SK-N-SH (cell line): Measurements from ENCODE around the gene RNF167. TPM values are rescaled to one million over a fixed set of nuclear protein-coding genes. Genes with fewer than 3 reads are reported as not detected.

Source experiments
- CTCF ChIA-PET: fragments of 300-600, 350-600 bp; formaldehyde crosslinking; extraction: SDS; loops from one replicate; lab custom pipeline; 2021; lab: Yijun Ruan, JAX
- POLR2A ChIA-PET: fragments of 350-600 bp; sonication (Branson Sonifier 250); formaldehyde crosslinking; extraction: SDS; loops from one replicate; lab custom pipeline; 2020; ENCODE audit warnings: antibody characterized with exemption, inconsistent platforms; lab: Yijun Ruan, JAX
- DNase-seq: peaks from one replicate; pipeline ENCODE4 v3.0.0; 2012
- H2AFZ ChIP-seq: fragments of 200-600 bp; sonication (generic); 2 replicates; pipeline ENCODE4 v1.8.1; 2016; ENCODE audit warnings: antibody characterized with exemption, mild to moderate bottlenecking, low read depth
- H3F3A ChIP-seq: fragments of 200-600 bp; sonication (generic); replicated peaks from 2 replicates; pipeline ENCODE3; 2016; ENCODE audit warnings: antibody characterized with exemption, mild to moderate bottlenecking; ENCODE audit not compliant: insufficient read depth
- H3K27ac ChIP-seq, 2 experiments: fragments of 200-500 bp in 1 of 2; fragments of 200-600 bp in 1 of 2; sonication (Bioruptor generic) in 1 of 2; sonication (generic), shearing (Covaris generic) in 1 of 2; 2 replicates each; pipeline versions ENCODE4 v1.5.1 to v1.6.1; 2014 to 2016; ENCODE audit warnings: low read depth in 2 of 2, inconsistent platforms in 1 of 2, low read length in 1 of 2, mild to moderate bottlenecking in 1 of 2, mixed read lengths in 1 of 2
- H3K27me3 ChIP-seq: fragments of 200-600 bp; sonication (generic), shearing (Covaris generic); 2 replicates; pipeline ENCODE4 v1.6.1; 2016; ENCODE audit warnings: mixed run types; ENCODE audit not compliant: insufficient read depth
- H3K36me3 ChIP-seq, 2 experiments: fragments of 200-500 bp in 1 of 2; fragments of 200-600 bp in 1 of 2; sonication (Bioruptor generic) in 1 of 2; sonication (generic) in 1 of 2; replicated peaks in 1 of 2; 2 replicates each; pipeline versions ENCODE3 to v1.5.1; 2014 to 2016; ENCODE audit warnings: low read length in 1 of 2, mild to moderate bottlenecking in 1 of 2; ENCODE audit not compliant: insufficient read depth in 2 of 2, control insufficient read depth in 1 of 2
- H3K4me1 ChIP-seq, 2 experiments: fragments of 200-500 bp in 1 of 2; fragments of 200-600 bp in 1 of 2; sonication (Bioruptor generic) in 1 of 2; sonication (generic), shearing (Covaris generic) in 1 of 2; 2 replicates each; pipeline versions ENCODE4 v1.5.1 to v1.6.1; 2014 to 2016; ENCODE audit warnings: low read depth in 1 of 2, low read length in 1 of 2, mixed run types in 1 of 2; ENCODE audit not compliant: insufficient read depth in 2 of 2, control insufficient read depth in 1 of 2
- H3K4me2 ChIP-seq: fragments of 200-600 bp; sonication (generic), shearing (Covaris generic); 2 replicates; pipeline ENCODE4 v1.6.1; 2017; ENCODE audit warnings: mixed run types
- H3K4me3 ChIP-seq, 2 experiments: fragments of 200-500 bp in 1 of 2; fragments of 200-600 bp in 1 of 2; sonication (Bioruptor generic) in 1 of 2; sonication (generic), shearing (Covaris generic) in 1 of 2; 2 replicates each; pipeline versions ENCODE4 v1.5.1 to v1.8.1; 2014 to 2016; ENCODE audit warnings: low read depth in 2 of 2, inconsistent platforms in 1 of 2, low read length in 1 of 2, mild to moderate bottlenecking in 1 of 2, mixed read lengths in 1 of 2, moderate library complexity in 1 of 2
- H3K79me2 ChIP-seq: fragments of 200-600 bp; sonication (generic); 2 replicates; pipeline ENCODE4 v1.8.1; 2017; ENCODE audit warnings: mild to moderate bottlenecking; ENCODE audit not compliant: insufficient read depth
- H3K9ac ChIP-seq: fragments of 200-600 bp; sonication (generic); 2 replicates; pipeline ENCODE4 v1.6.1; 2017; ENCODE audit warnings: mixed run types
- H3K9me2 ChIP-seq: fragments of 200-600 bp; sonication (generic); 2 replicates; pipeline ENCODE4 v1.6.1; 2017; ENCODE audit warnings: mixed run types
- H3K9me3 ChIP-seq: fragments of 200-600 bp; sonication (generic); 2 replicates; pipeline ENCODE4 v1.6.1; 2017; ENCODE audit warnings: mixed run types, mild to moderate bottlenecking, moderate library complexity
- H4K20me1 ChIP-seq: fragments of 200-600 bp; sonication (generic); 2 replicates; pipeline ENCODE4 v1.6.1; 2017; ENCODE audit warnings: mild to moderate bottlenecking, mixed run types; ENCODE audit not compliant: insufficient read depth
- ELF1 ChIP-seq: IDR thresholded peaks from 2 replicates; pipeline ENCODE4 v1.4.0; 2012
- EZH2phosphoT487 ChIP-seq: fragments of 200-600 bp; sonication (generic); IDR thresholded peaks from 2 replicates; pipeline ENCODE4 v1.6.1; 2017; ENCODE audit warnings: low read depth, mixed run types, mild to moderate bottlenecking, antibody characterized with exemption, moderate library complexity, borderline replicate concordance
- FOXJ3 ChIP-seq: sonication (generic); formaldehyde crosslinking; IDR thresholded peaks from 2 replicates; pipeline ENCODE4 v1.5.1; 2020; ENCODE audit warnings: mild to moderate bottlenecking, missing genetic modification reagents
- JUND ChIP-seq: IDR thresholded peaks from 2 replicates; pipeline ENCODE4 v1.4.0; 2012
- MAX ChIP-seq: IDR thresholded peaks from 2 replicates; pipeline ENCODE4 v1.4.0; 2012; ENCODE audit warnings: low read depth
- MXI1 ChIP-seq: IDR thresholded peaks from 2 replicates; pipeline ENCODE4 v1.6.1; 2012; ENCODE audit warnings: mild to moderate bottlenecking, low read depth, low read length, improper control_type of control experiment
- NFIC ChIP-seq: IDR thresholded peaks from 2 replicates; pipeline ENCODE4 v1.4.0; 2012; ENCODE audit warnings: borderline replicate concordance
- NRF1 ChIP-seq: IDR thresholded peaks from 2 replicates; pipeline ENCODE4 v1.6.1; 2012; ENCODE audit warnings: low read depth, mild to moderate bottlenecking, low read length
- PBX3 ChIP-seq: IDR thresholded peaks from 2 replicates; pipeline ENCODE4; 2012
- RXRA ChIP-seq: IDR thresholded peaks from 2 replicates; pipeline ENCODE4 v1.4.0; 2012; ENCODE audit warnings: low read depth, mild to moderate bottlenecking, borderline replicate concordance
- SIN3A ChIP-seq: IDR thresholded peaks from 2 replicates; pipeline ENCODE4 v1.6.1; 2012; ENCODE audit warnings: low read depth, mild to moderate bottlenecking, low read length, moderate library complexity, borderline replicate concordance
- SMC3 ChIP-seq: IDR thresholded peaks from 2 replicates; pipeline ENCODE4 v1.6.1; 2012; ENCODE audit warnings: low read depth, low read length, improper control_type of control experiment
- TAF1 ChIP-seq: IDR thresholded peaks from 2 replicates; pipeline ENCODE4 v1.6.1; 2012; ENCODE audit warnings: low read depth, mild to moderate bottlenecking, low read length, moderate library complexity, borderline replicate concordance
- YY1 ChIP-seq: IDR thresholded peaks from 2 replicates; pipeline ENCODE4 v1.4.0; 2012; ENCODE audit warnings: low read depth, mild to moderate bottlenecking
- WGBS: methylation state at CpG from one replicate; pipeline ENCODE4 v1.1.6; 2017; ENCODE audit warnings: low lambda C conversion rate; 5-methylcytosine and 5-hydroxymethylcytosine counted together
- polyA plus RNA-seq, 3 experiments: library from polyadenylated mRNA; depleted of rRNA; stranded (reverse); fragments of >200 nt; gene quantifications; 2 replicates each; pipeline ENCODE4 v1.2.3, GENCODE V29; 2012

The RNF167 gene
- polyA plus RNA-seq, 1 of the 3 experiments (the other 2 are of a cell fraction) = 115 TPM

DNA sequence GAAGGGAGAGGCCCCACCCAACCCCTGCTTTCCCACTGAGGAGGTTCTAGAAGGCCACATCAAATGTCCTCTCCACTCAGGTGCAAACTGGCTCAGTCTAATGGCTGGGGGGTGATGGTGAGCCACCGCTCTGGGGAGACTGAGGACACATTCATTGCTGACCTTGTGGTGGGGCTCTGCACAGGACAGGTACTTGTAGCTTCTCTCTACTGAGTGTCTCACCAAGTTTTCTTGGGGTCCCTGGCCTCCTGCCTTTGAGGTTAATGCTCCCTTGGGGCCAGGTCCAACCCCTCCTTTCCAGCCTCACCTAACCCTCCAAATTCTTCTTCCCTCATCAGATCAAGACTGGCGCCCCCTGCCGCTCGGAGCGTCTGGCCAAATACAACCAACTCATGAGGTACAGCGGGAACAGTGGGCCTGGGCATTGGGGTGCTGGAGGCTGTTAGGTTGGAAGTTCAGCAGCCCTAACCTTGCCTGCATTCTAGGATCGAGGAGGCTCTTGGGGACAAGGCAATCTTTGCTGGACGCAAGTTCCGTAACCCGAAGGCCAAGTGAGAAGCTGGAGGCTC, 16.5 kb downstream of the RNF167 start:
- no peaks in the 10 kb centered on the region for H3K9me3 ChIP-seq
- no peak overlapping the region for H3K4me2 ChIP-seq
- TF ChIP-seq NFIC (no peak), SIN3A (no peak), MXI1 (no peak), RXRA (no peak), ELF1 (no peak), NRF1 (no peak)
- H3K27ac ChIP-seq = no peak overlapping the region
- no peaks in the 10 kb centered on the region for H4K20me1 ChIP-seq
- no peaks in the 10 kb centered on the region for H3K9me2 ChIP-seq
- DNase-seq = no peak
- no peaks in the 10 kb centered on the region for H3K27me3 ChIP-seq
- peaks cover 8 to 16% of the 10 kb centered on the region in 2 experiments; a peak in 3 of 4 replicates for H3K4me1 ChIP-seq
- 92% methylated on average over 9 of the region's 10 CpGs for WGBS
- peaks cover 15% of the 10 kb centered on the region for H3F3A ChIP-seq
- ChIA-PET CTCF (interaction anchor here (1.1 to 2.1 kb wide), 3 partner anchors 10 to 53 kb away, joined by 3 to 7 read pairs (median 3); partner anchors contain the start of genes CAMTA2 and CHRNE), POLR2A (interaction anchor here (1.3 kb wide), 1 partner anchor 11 kb away, joined by 5 read pairs; the partner anchor contains the start of gene SPAG7)
- no peak overlapping the region for H2AFZ ChIP-seq
- no peak overlapping the region for H3K9ac ChIP-seq
- H3K36me3 ChIP-seq = peaks cover 4% of the 10 kb centered on the region in 2 experiments
- H3K79me2 ChIP-seq = peaks cover 12% of the 10 kb centered on the region
- H3K4me3 ChIP-seq = no peak overlapping the region

DNA sequence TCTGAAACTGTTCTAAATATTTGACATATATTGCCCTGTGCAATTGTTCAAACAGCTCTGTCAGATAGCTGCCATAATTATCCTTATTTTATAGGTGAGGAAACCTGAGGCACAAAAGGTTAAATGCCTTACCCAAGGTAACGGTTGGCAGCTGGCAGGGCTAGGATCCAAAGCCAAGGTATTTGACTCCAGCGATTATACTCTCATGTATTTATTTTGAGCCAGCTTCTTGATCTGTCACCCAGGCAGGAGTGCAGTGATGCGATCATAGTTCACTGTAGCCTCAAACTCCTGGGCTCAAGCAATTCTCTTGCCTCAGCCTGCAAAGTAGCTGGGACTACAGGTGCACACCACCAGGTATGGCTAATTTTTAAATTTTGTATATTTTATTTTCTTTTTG, 18.0 kb downstream of the RNF167 start:
- Histone ChIP-seq H3F3A (peaks cover 13% of the 10 kb centered on the region), H3K36me3 (peaks cover 4 to 10% of the 10 kb centered on the region in 2 experiments), H3K4me1 (peaks cover 0 to 12% of the 10 kb centered on the region in 2 experiments; a peak in 3 of 4 replicates), H3K9me3 (no peaks in the 10 kb centered on the region), H3K9me2 (no peaks in the 10 kb centered on the region), H3K79me2 (no peaks in the 10 kb centered on the region), H3K27ac (no peak overlapping the region), H3K9ac (no peak overlapping the region), H4K20me1 (no peaks in the 10 kb centered on the region), H3K27me3 (no peaks in the 10 kb centered on the region), H3K4me3 (no peak overlapping the region), H2AFZ (no peak overlapping the region), H3K4me2 (no peak overlapping the region)
- ChIA-PET CTCF (no interaction called here), POLR2A (no interaction called here)
- TF ChIP-seq YY1 (no peak), ELF1 (no peak), RXRA (no peak), MAX (no peak), PBX3 (no peak), FOXJ3 (CRISPR knock-in tag) (no peak), TAF1 (no peak), SMC3 (no peak), EZH2phosphoT487 (no peak), JUND (no peak)
- DNase-seq = no peak
- WGBS = 66% methylated on average over 3 of the region's 3 CpGs
